ENCODE data around the gene KAT6B.

KAT6B gene

DNA sequence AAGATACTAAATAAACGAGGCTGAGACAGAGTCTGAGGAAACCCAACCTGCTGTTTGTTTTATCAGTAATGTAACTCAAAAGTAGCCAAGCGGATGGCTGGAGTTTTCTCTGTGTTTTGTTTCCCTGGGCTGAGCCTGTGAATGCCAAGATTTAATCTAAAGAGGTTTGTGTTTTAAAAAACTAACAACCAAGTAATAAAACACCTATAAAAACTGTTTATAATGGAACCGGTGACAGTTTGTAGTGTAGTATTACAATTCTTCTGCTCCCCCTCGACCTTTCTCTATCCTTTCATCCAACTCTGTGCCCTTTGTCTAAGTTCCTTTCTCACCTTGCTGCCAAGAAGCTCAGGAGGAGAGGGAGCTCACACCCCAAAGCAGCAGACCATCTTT lies 2.6 kb upstream of the KAT6B start:
- FAIRE-seq, result no peak
- DNase-seq (ENCODE audit: low spot score), result no peak

DNA sequence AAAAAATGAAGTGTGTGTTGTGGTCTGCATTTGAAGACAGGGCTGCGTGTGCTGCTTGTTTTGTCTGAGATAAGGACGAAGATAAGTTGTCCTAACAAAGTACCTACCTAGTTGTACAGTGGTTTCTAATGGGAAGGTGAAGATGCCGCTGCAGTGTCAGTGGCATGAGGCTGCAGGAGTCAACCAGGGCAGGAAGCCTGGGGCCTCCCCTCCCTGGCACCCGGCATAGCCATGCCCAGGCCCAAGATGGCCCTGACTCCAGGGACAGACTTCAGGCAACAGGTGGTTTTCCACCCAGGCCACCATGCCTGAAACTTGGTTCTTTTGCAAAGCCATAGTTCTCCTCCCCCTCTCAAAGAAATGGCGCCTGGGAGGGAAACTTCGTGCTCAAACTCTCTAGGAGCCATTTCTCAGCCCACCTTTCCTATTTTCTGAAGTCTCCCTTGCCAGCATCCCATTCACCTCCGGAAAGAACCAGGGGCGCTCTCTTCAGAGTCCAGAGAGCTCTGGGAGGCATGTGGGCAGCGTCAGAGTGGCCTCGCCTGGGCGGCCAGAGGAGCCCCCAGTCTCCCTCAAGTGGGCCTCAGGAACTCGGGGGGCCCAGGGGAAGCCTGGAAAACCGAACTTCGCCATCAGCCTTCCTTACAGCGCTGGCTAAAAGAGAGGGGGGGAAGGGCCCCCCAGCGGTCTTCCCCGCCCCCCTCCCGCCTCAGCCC lies 2.1 kb upstream of the KAT6B start:
- FAIRE-seq (no peak), DNase-seq (ENCODE audit: low spot score) (no peak)

DNA sequence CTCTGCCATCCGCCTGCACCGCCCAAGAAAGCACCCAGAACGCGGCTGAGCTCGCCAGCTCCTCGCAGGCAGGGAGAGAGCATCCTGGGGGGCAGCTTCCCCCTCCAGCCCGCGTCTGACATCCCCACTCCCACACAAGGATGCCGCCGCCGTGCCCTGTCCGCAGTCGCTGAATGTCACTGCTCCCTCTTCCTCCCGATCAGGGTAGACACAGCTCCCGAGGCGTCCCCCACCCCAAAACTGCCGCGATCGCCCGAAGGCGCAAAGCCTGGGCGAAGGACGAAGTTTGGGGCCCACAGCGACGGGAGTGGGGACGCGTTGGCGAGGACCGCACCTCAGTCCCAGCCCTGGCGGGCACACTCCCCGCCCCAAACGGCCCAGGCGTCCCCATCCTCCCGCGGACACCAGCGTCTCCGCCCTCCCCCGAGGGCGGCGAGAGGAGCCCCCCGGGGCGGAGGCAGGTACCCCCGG lies 1.5 kb upstream of the KAT6B start:
- no peak for FAIRE-seq
- DNase-seq (ENCODE audit: low spot score), result no peak

DNA sequence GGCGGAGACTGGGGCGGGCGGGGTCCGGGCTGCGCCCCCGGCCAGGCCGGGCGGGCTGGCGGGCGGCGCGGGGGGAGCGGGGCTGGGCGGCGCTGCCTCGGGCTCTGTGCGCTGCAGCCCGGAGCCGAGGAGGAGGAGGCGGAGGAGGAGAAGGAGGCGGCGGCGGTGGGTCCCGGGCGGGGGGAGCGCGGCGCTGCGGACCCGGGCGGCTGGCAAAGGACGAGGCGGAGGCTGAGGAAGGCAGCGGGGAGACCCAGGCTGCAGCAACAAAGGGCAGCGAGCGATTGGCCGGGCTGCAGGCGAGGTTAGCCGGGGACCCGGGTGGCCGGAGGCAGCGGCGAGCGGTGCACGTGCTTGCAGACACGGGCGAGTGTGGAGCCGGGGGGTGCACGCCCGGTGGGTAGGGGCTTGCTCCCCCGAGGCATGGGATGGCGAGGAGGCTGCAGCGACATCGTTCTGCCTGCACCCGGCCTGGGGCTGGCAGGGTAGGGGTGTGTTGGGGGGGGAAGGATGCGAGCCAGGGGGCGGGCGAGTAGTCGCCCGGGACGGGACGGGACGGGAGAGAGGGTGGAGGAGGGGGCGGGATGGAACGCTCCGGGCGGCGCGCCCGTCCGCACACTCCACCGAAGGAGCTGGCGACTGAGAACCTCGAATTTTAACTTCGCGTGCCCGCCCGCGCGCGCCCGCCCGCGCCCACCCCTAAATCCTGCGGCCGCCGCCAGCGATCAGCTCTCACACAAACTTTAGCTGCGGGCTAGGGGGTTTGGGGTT lies 844 bp upstream of the KAT6B start:
- FAIRE-seq, result no peak
- no peak for DNase-seq (ENCODE audit: low spot score)

DNA sequence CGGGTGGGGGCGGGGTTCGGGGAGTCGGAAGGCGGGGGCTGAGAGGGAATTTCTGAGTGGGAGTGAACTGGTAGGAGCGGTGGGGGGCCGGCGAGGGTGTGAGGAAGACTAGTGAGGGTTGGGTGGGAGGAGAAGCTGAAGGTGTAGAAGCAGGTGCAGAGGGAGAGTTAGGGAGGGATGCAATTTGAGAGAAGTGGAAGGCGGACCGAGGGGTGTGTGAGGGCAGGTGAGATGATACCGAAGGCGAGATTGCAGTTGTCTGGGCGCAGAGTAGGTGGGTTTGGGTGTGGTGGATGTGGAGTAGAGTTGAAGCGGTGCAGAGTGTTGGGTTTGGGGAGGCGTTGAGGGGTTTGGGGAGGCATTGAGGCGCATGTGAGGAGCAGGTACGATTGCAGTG lies 643 bp downstream of the KAT6B start:
- DNase-seq (ENCODE audit: low spot score) (no peak), FAIRE-seq (no peak)

DNA sequence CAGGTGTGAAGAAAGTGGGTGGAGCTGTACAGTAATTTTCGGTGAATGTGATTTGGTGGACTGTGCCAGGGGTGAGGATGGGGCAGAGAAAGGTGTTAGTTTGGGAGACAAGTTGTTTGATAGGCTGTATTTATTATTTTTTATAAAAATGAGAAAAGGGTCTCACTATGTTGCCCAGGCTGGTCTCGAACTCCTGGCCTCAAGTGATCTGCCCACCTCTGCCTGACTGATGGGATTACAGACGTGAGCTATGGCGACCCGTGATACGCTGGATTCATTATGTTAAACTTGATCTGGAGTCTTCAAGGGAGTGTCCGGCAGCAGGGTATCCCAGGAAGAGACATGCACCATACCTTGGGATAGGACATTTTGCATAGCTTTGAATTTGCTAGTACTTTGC lies 1.3 kb downstream of the KAT6B start:
- FAIRE-seq (no peak), DNase-seq (ENCODE audit: low spot score) (no peak)

DNA sequence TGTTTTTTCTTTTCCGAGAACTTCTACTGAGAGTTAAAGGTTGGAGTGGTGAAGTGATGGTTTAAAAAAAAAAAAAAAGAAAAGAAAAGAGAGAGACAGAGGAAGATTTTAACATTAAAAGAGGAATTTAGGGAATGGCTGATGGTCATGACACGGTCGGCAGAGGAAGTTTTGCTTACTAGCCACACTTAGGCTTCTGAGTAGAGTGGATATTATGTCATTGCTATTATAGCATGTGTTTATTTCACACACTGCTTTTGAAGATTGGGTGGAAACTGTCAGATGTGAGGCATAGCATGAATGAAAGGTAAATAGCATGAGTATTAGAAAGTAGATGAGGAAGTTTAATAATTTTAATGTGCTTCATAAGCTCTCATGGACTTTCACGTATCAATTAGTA lies 2.5 kb downstream of the KAT6B start:
- FAIRE-seq, result no peak

DNA sequence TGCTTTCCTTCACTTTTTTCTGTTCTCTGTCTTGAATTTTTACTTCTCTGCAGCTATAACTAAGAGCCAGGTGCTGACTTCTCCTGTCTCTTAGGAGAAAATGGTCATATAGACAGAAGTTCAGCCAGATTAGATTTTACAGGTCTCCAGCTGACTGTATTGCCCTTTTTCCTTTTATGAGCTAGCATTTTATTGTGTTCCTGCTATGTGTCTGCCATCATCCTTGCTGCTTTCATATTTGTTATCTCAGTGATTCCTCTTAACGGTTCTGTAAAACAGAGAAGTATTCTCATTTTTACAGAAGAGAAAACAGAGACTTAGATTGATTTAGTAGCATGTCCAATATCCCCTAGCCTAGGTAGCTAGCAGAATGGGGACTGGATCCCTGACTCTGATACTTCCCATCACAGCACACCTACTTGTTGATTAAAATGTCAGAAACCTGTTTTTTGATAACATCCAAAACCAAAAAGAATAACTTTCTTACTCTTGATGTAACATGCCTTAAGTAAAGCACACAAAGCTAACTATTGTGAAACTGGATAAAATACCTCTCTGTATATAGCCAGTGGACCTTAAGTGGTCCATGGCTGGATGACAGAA lies 5.2 kb downstream of the KAT6B start:
- FAIRE-seq, result no peak
- no peak for DNase-seq (ENCODE audit: low spot score)

More for the DNA sequence above, 2.5 kb downstream of the KAT6B start:
- DNase-seq (ENCODE audit: low spot score), result no peak

DNA sequence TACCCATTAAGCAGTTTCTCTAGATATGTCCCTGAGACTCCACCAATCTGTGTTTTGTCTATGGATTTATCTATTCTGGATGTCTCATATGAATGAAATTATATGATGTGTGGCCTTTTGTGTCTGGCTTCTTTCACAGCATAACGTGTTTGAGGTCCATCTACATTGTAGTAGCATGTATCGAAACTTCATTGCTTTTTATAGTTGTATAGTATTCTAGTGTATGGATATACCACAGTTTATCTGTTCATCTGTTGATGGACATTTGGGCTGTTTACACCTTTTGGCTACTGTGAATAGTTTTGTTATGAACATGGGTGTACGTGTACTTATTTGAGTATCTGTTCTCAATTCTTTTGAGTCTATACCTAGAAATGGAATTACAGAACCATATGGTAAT lies 9.6 kb downstream of the KAT6B start:
- no peak for FAIRE-seq
- DNase-seq (ENCODE audit: low spot score), result no peak

DNA sequence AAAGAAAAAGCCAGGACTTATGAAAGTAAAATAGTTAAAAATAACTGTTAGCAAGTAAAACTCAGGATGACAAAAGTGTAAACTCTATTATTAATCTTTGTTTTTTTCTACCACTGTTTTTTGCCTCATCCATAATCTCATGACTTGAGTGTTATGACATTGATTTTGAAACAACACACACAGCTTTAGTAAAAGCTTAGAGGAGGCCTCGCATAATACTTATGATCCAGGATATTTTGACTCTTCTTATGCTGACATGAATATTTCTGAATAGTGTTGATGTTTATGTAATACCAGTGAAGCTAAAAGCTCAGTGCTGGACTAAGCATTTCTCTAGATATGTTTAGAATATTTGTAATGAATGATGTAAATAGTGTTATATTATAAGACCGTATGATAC lies 10.5 kb downstream of the KAT6B start:
- DNase-seq (ENCODE audit: low spot score) (no peak), FAIRE-seq (no peak)

DNA sequence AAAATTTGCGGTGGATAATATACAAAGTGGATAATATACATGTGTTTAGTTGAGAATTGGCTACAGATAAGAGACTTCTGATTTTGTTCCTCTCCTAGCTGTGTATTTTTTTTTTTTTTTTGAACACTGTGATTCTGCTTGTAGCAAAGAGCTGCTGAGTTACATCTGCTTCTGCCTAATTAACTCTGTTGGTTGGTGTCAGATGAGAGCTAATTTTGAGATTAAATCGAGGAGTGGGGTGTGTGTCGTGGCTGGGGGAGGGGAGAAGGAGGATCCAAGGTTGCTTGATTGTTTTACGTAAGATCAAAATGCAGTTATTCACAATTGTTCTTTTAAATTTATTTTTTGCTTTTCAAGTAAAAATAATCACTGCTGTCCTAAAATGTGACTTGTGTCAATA lies 11.3 kb downstream of the KAT6B start:
- FAIRE-seq, result no peak
- no peak for DNase-seq (ENCODE audit: low spot score)

DNA sequence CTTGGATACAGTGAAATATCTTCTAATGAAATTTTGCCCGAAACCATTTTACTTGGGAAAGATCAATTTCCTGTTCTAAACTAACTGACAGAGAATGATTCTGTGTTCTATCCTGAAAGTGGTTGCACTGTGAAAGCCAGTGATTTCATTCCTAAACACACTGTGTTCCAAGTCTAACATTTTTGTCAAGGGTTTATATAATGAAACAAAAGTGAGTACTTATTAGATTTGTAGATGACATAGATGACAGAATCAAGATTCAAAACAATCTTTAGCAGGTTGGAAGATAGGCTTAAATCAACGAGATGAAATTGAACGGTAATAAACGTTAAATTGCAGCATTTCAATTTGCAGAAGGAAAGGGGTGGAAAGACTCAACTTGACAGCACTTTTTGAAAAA lies 13.3 kb downstream of the KAT6B start:
- no peak for FAIRE-seq
- no peak for DNase-seq (ENCODE audit: low spot score)

DNA sequence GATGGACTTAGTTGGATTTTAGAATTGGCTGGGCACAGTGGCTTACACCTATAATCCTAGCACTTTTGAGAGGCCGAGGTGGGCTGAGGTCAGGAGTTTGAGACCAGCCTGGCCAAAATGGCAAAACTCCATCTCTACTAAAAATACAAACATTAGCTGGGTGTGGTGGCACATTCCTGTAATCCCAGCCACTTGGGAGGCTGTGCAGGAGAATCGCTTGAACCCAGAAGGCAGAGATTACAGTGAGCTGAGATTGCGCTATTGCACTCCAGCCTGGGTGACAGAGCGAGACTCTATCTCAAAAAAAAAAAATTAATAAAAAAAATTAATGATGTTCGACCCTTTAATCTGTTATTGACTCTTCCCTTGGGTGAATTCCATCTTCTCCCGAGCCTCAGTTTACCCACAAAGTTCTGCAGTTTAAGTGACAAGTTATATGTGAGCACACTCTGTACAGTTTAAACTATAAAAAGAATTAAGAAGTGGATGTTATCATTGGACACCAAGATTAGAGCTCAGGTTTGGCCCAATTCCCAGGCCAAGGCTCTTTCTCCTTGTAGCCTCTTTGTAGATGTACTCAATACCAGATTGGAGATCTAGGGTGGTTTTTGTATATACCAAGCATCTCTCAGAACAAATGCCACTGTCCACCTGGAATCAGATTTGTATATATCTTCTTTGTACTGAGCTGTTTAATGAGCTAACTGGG lies 15.0 kb downstream of the KAT6B start:
- no peak for DNase-seq (ENCODE audit: low spot score)

DNA sequence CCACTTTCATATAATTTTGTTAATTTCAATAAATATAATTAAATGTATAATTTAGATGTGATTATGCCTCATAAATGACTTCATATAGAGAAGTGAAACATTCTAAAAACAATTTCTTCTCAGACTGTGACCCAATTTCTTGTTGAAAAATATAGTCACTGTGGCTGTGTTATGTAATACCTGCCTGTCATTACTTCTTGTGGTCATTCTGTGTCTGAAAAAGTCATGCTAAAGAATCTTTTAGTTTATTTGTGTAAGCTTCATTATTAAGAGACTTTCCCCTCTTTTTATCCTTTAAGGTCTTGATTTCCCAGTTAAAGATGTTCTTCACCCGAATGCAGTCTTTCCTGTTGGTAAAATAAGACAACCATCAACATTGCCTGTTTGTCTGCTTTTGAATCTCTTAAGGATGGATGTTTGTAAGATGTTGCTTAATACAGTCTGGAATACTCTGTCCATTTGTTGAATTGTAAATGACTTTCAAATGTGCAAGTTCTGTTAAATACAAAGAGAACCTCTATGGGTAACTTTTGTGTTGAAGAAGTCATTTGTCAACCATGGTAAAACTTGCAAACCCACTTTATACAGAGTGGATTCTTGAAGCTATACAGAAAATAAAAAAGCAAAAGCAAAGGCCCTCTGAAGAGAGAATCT lies 16.0 kb downstream of the KAT6B start:
- FAIRE-seq (peak; percentile 2), DNase-seq (ENCODE audit: low spot score) (no peak)

More for the DNA sequence above, 15.0 kb downstream of the KAT6B start:
- FAIRE-seq, result no peak

DNA sequence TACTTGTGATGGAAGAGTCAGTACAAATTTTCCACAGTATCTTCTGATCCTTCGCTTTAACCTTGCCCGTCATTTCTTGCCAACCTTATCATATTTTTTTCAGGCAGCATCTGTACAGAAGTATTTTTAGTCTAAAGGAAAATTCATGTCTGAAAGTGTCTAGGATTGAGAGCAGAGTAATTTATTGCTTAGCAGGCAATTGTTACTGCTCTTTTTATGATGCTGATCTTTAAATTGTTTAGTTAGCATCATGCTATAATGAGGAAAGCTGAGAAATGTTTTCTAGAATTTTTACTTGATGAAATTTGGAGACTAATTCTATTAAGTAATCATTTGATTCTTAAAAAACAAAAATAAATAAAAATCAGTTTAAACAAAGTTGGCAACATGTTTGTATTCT lies 20.6 kb downstream of the KAT6B start:
- no peak for FAIRE-seq

DNA sequence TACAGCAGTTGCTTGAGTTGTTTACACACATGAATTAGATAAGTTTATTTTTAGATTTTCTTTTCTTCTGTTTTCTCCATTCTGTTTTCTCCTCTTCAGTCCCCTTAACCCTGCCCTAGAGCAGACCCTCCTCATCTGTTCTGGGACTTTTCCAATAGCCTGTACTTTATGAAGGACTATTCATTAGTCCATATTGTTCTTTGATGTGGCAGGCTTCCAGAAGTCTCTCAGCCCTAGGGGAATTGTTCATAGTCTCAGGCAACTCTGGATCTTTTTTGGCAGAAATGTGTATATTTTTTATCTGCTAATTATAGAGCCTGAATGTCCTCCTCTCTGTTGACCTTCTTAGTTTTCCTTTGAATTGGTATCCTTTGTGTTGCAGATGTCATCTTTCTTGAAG lies 25.4 kb downstream of the KAT6B start:
- FAIRE-seq, result no peak

More for the DNA sequence above, 20.6 kb downstream of the KAT6B start:
- DNase-seq (ENCODE audit: low spot score), result no peak

DNA sequence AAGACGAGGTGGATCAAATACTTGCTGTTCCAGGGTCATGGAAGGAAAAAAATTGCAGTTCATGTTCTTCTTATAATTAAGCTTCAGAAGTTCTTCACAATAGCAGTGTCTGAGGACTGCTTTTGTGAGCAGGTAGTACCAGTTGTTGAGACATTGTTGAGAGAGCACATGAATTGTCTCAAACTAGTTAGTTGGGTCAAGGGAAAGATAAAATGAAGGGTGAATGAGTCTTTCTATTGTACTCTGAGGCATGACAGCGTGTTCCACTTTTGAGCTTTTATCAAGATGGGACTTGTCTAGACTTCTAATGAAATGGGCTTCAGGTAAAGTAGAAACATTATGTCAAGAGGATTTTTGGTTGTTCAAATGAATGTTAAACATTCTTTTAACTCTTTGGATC lies 26.0 kb downstream of the KAT6B start:
- FAIRE-seq (no peak), DNase-seq (ENCODE audit: low spot score) (no peak)

More for the DNA sequence above, 25.4 kb downstream of the KAT6B start:
- no peak for DNase-seq (ENCODE audit: low spot score)

DNA sequence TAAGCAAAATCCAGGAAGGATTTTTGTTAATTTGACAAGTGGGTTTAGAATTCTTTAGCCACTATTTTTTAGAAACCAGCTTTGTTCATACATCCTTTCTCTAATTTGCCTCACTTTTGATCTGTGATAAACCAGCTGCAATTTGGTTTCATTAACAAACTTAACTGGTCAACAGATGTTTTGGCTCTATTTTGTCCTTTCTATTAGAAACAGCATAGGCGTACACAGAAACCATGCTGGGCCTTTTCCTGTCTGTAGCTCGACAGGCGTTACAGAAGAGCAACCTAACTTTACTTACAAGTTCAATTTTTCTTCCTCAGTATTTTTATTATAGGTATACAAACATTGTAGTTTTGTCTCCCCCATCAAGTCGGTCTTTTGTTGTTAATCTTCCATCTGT lies 28.2 kb downstream of the KAT6B start:
- DNase-seq (ENCODE audit: low spot score) (no peak), FAIRE-seq (no peak)

DNA sequence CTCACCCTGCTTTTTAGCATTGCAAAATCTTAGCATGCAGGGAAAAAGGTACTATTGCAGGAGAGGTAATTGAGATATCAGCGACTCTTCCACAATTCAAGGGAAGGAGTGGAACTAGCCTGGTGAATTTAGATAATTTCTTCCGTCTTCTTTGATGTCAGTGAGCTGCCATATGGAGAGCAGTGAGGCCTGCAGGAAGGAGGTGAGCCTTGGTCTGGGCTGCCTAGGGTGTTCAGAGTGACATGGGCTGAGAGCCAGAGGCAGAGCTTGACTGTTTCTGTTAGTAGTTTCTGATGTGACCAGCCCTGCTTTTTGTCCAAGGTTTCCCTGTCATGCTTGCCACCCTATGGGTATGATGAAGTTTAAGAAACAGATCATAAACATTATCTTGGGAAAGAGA lies 28.6 kb downstream of the KAT6B start:
- DNase-seq (ENCODE audit: low spot score) (no peak), FAIRE-seq (no peak)

DNA sequence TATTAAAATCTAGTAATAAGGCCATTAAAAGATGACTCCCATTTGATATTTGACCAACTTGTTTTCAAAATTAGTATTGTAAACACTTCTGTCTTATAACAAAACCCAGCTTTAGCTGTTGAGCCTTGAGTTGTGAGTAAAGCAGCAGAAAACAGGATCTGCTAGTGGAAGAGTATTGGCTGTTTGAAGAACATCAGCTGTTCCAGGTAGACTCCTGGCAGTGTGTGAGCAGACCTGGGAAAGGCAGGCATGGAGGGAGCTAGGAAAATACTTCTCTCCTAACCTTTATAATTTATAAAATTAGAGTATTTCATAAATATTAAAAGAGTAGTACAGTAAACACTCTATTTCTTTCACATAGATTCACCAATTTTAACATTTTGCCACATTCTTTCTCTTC lies 29.0 kb downstream of the KAT6B start:
- FAIRE-seq (no peak), DNase-seq (ENCODE audit: low spot score) (no peak)

DNA sequence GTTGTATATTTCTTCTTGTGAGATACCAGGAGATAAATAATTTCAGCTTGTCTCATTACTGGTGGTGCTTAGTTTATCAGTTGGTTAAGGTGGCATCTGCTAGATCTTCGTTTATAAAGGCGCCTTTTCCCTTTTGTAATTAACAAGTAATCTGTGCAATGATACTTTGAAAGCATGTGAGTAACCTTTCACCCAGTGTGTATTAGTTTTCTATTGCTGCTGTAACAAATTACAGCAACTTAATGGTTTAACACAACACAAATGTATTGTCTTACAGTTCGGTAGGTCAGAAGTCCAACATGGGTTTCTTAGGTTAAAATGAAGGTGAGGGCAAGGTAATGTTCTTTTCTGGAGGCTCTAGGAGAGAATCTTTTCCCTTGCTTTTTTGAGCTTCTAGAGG lies 30.5 kb downstream of the KAT6B start:
- FAIRE-seq, result no peak

More for the DNA sequence above, 30.5 kb downstream of the KAT6B start:
- no peak for DNase-seq (ENCODE audit: low spot score)

Measured in RCC 7860 (cell line).